ENCODE data around the gene IFI27L2.

IFI27L2 gene

DNA sequence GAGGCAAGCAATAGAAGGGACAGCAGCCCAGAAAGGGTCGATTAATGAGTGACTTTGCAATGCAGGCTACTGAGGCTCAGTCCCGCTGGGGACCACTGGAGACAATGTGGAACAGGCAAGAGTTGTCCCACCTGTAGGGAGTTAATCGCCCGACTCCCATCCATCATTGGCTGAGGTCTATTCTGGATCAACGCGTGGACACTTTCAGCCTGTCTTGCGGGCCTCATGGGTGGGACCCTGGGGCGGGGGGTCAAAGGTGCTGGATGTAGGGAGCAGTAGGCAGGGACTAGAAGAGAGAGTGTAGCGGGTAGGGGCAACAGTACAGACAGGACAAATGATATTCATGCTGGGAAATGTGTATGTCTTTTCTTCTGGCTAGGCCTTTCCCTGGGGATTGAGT lies 6.1 kb downstream of the IFI27L2 start:
- DNase-seq (ENCODE audit: low spot score), result no peak

DNA sequence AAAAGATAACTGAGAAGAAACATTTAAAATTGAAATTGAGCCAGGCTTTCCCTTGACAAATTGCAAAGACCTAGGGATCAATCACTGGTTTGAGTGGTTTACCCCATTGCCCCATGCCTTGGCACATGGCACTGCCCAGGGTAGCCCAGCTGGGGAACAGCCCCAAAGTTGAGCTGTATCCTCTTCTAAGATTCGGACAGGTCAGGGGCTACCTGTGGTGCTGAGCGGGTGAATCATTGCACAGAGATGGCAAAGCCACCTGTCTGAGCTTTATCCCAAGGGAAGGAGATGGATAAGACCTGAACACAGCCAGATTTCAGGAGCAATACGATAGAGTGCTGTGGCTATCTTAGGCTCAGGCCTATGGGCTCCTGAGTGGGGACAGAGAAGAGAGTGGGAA lies 7.0 kb downstream of the IFI27L2 start:
- DNase-seq (ENCODE audit: low spot score), result no peak

DNA sequence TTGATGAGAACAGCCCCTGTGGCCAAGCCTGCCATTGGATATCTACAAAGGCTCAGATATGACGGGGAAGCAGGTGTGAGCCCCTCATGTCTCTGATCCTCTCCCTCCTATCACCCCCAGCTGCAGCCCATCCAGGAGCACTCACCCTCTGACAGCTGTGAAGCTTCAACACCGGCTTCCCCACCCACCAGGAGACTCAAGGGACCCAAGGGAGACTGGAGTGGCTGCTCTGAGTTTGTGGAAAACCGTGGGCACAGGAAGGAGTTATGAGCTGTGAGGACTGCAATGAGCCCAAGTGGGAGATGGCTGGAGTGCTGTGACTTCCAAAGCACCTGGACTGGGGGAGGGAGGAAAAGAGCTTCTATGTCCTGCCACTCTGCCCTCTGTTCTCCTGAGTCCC lies 7.9 kb downstream of the IFI27L2 start:
- no peak for DNase-seq (ENCODE audit: low spot score)

DNA sequence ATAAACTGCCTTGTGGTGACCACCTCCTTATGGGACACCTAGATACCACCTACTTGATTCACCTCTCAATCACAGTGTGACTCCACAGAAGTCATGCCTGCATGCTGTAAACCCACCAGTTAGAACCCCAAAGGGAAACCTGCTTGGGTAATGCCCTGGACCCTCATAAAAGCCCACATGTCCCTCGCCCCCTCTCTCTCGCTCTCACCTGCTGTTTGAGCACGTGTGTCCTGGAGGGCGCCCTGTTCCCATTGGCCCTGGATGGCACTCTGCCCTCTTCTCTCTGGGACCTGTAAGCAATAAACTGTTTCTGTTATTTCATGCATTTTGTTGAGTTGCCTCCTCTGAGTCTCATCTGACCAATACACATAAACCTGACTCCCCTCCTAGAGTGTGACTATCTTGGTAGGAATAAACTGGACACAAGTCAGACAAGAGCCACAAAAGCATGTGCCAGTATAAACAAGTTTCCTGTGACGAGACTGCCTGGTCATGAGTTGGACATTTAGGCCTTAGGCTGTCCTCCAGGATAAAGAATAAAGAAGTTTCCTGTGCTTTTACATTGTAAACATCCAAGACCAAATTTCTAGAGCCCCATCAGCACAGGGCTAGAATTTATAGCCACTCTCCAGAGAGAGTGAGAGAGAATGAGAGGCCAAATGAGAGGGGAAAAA lies 8.6 kb downstream of the IFI27L2 start:
- DNase-seq (ENCODE audit: low spot score), result no peak

DNA sequence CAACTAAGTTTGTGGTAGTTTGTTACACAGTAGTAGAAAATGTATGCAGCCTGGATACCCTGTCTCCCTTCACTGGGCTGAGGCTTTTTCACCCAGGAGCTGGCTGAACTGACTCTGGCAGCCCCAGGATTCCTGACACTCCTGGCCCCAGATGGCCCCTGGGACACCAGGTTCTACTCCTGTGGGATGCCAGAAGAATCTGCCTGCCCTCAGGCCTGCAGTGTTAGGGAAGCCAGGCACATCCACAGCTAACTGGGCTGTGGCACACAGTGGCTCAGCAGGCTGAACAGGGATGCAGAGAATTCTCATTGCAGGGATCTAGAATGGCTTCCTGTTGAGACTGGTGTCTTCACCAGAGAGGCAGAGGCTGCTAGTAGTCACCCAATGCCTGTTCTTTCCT lies 10.3 kb downstream of the IFI27L2 start:
- no peak for DNase-seq (ENCODE audit: low spot score)

DNA sequence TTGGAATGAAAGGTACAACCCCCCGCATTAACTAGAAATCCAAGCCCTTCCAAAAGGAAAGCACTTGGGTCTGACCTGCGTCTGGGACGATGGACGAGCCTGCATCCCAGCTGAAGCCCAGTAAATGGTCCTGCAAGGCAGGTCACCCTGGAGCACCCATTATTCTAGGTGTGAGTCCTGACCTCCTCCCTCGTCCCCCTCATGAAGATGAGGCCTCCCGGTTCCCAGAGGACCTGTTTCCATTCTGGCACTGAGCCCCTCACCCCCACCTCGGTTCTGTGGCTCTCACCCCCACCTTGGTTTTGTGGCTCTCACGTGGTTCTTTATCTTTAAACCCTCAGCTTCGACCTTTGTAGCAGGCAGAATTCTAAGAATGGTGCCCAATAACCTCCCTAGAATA lies 11.5 kb downstream of the IFI27L2 start:
- no peak for DNase-seq (ENCODE audit: low spot score)

DNA sequence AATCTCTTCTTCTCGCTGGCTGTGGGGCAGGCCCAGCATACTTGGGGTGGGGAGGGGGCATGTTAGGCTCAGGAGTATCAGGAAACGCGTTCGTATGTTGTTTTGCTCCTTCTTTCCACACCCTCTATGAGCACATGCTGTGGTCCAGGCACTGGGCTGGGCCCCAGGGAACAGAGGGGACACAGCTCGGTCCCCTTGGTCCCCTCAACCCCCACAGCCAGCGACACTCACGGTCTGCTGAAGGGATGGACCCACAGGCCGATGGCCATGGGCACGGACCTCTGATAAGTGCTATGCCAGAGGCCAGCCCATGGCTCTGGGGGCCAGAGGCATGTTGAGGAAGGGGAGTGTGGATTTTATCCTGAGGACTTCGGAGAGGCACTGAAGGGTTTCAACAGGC lies 12.7 kb downstream of the IFI27L2 start:
- no peak for DNase-seq (ENCODE audit: low spot score)

DNA sequence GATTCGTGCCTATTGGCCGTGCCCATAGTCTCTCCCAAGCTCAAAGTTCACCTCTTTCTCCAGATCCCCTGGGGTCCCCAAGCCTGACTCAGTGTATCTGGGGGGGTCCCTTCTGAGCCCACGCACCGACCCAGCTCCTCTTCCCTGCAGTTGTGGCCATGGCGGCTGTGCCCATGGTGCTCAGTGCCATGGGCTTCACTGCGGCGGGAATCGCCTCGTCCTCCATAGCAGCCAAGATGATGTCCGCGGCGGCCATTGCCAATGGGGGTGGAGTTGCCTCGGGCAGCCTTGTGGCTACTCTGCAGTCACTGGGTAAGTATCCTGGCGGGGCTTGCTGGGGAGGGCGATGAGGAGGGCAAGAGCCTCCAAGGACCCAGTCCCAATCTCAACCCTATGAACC lies 13.8 kb downstream of the IFI27L2 start:
- no peak for DNase-seq (ENCODE audit: low spot score)

DNA sequence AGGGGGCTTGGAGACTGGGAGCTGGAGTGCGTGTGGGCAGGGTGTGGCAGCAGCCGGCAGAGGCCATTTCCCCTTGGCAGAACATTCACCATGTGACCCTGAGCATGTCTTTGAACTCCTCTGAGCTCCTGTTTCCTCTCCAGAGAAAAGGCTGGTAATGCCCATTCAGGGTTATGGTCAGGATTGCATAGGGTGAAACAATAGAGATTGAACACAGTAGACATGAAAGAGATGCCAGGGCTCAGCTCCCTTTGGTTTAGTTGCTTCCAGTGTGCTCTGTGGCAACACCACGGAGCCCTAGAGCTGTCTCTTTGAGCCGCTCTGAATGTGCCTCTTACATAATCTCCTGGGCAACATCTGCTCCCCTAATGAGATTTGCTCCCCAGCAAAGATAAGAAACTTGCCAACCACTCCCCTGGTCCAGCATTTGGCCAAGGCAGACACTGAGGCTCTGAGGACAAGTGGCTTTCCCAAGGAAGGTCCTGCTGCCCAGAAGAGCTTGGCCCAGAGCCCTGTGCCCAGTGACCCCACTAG lies 14.3 kb downstream of the IFI27L2 start:
- peak; percentile 62 for DNase-seq (ENCODE audit: low spot score)

DNA sequence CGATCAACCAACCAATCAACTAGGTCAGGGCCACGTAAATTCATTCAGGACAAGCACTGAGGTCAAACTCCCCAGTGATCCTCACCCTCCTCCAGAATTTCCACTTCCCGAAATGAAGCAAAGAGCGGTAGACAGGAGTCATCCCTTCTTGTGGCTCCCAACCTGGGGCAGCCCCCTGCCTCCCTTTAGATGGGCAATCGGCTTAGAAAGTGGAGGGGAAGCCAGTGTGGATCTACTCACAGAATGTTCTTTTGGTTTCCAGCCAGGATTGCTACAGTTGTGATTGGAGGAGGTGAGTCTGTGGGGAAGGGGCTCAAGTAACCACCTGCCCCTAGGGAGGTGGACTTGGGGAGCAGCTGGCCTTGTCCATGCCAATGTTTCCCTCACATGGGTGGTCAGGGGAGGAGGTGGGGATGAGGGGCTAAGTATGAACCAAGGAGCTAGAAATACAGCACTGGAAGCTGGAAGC lies 14.8 kb downstream of the IFI27L2 start:
- no peak for DNase-seq (ENCODE audit: low spot score)

DNA sequence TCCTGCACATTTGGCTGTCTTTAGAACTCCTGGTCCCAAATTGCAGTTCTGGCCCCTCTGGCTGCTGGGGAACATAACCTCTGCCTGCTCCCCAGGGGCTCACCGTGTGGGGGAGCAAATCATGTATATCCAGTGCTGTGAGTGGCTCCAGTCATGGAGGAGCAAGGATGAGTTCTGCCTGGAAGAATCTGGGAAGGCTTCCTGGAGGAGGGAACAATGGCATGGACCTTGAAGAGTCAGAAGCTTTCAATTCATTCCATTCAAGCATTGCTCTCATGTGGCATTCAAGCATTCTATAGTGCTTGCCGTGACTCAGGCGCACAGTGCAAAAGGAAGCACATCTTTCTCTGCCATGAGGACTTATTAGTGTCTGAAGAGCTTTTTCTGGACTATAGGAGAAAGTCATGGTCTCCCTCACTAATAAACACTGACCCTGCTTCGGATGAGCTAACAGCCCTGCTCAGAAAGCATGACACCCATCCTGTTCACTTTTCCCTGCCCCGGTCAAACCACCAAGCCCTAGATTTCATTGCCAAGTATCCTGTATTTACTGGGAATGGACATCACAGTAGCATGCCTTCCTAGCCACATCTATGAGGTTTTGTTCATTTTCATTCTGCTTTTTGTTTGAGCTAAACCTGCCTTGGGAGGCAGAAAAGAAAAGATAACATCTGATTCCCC lies 15.4 kb downstream of the IFI27L2 start:
- DNase-seq (ENCODE audit: low spot score), result no peak

DNA sequence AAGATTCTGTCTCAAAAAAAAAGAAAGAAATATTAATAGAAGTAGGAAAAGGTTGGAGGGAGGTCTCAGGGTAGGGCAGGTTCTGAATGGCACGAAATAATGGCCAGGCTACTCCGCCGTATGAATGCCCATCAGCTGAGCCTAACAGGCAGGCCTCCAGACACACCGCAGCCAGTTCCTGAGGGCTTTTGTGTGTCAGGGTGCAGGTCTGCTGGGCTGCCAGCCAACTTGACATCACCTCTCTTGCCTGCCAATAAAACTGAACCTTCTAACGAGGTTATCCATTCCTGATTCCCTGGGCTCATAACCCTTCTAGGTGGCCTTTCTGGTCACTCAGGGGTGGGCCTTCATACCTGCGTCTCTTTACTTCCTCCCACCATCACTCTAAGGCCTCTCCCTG lies 15.9 kb downstream of the IFI27L2 start:
- DNase-seq (ENCODE audit: low spot score), result no peak

DNA sequence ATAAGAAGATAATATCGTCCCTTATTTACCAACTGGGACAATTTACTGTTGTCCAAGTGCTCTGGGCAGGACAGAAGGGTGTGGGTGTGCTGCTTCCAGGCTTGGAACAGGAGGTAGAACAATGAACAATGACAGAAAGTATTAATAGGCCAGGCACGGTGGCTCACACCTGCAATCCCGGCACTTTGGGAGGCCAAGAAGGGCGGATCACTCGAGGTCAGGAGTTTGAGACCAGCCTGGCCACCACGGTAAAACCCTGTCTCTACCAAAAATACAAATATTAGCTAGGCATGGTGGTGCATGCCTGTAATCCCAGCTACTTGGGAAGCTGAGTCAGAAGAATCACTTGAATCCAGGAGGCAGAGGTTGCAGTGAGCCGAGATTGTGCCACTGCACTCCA lies 16.3 kb downstream of the IFI27L2 start:
- DNase-seq (ENCODE audit: low spot score), result no peak

DNA sequence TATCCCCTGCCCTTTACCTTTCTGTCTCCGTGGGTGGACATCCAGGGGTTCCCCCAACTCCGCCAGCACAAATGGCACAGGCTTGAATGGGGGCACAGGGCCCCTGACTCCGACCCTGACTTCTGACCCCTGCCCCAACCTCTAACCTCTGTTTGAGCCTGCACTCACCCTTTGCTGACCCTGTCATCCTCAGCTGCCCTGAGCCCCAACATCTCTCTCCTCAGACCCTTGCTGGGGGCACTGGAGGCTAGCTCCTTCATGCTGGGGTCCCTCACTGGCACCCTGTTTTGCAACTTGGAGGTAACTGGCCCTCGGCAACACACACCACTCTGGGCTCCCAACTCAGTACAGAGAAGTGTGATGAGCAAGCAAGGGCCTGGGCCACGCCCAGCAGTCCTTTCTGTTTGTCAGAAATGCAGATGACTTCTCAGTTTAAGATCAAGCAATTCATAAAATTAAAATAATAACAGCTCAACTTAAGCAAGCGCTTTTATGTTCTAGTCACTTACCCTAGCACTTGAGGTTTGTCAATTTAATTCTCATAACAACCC lies 16.8 kb downstream of the IFI27L2 start:
- DNase-seq (ENCODE audit: low spot score), result no peak

DNA sequence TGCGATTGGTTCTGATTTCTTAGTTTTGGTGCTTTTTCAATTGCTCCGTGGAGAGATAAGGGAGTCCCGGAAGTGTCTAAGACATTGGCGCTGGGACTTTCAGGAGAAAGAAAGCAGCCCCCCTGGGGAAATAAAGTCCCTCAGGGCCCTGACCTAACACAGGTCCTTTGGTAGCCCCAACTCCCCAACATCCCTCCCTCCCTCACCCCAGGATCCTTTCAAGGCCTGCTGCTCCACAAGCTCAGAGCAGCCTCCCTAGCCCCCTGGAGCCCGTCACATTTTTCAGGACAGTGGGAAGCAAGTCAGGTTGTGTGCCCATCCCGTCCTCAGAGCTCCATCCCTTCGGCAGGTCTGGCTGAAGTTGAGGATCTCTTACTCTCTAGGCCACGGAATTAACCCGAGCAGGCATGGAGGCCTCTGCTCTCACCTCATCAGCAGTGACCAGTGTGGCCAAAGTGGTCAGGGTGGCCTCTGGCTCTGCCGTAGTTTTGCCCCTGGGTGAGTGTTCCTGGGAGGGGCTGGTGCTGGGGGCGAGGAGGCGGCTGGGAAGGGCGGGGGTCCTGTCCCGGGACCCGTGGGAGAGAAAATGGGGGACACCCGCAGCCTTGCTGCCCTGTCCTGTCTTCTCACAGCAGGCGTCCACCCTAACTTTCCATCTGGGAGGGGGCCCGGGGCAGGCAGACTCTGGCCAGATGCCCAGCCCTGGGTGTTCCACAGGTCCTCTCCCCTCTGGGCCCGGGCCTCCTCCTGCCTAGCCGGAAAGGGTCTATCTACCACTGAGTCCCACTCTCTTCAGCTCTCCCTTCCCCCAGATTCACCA lies 17.9 kb downstream of the IFI27L2 start:
- DNase-seq (ENCODE audit: low spot score), result no peak

DNA sequence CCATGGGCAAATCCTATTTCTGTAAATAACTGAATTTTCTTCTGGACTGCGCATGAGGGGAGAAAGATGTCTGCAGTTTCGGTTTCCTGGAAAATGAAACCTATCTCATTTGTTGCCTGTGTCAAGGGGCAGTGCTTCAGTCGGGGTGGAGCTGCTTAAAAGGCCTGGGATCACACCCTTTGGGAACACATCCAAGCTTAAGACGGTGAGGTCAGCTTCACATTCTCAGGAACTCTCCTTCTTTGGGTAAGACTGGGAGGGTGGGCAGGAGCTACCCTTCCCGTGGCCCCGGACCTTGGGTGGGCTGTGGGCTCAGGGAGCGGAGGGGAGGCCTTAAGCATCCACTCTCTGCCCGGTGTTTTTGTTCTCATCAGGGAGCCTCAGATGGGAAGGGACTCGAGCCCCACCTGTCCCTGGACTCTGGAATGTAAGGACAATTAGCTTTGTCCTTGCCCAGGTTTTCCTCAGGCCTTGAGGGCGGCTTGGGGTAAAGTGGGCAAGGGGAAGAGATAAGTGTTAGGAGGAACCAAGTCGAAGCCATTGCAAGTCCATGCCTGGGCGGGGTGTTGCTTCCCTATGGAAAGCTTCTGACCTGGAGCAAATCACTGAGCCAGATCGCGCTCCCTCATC lies 18.7 kb downstream of the IFI27L2 start, which contains the start of gene IFI27:
TSS of gene IFI27 (plus strand) at position 185 of the 630 bp plus-strand sequence.
- no peak for DNase-seq (ENCODE audit: low spot score)

DNA sequence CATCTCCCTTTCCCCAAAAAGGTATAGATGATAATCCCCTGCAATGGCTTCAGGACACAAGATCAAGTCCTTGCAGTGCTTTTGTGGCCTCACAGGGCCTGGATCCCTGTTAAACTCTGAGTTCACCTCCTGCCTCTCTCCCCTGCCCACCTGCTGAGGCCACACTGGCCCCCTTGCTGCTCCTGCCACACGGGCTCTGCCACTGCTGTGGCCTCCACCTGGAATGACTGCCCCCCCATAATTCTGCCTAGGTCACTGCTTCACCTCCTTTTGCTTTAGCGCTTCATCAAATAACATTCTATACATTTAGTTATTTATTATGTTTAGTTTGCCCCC lies 19.5 kb downstream of the IFI27L2 start:
- DNase-seq (ENCODE audit: low spot score), result no peak

DNA sequence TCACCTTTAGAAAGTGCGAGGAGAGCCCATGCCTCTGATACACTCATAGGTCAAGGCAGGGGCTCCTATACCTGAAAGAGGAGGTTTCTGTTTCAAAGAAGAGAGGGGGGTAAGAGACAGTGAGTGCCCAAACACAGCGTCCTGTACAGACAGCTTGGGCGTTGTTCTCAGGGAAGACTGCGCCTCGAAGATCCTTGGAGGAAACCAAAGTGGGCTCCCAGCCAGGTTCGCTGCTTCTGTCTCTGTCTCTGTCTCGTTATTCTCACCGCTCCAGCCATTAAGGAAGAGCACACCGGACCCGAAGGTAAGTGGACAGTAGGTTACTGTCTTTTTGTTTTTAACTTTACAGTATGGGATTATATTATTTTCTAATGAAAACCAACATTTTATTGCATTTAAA lies 24.7 kb downstream of the IFI27L2 start:
- peak; percentile 12 for DNase-seq (ENCODE audit: low spot score)

DNA sequence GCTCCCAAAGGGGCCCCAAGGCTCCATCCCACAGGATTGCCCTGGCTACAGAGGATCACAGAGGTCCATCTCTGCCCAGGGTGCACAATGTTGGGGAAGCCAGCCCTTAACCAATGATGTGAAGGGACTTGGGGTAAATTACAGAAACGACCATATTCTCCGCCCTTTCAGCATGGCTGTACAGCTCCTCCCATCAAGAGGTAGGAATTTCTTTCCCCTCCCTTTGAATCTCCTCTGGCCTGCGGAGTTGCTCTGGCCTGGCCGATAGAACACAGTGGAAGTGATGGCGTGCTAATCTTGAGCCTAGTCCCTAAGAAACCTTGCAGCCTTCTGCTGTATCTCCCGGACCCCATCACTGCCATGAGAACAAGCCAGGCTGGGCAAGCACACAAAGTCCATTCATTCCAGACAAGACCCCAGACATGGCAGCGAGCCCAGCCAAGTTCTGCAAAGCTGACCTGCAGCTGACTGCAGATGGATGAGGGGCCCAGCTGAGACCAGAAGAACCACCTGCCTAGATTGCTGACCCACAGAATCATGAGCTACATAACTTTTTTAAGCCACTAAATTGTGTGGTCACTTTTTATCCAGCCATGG lies 25.8 kb downstream of the IFI27L2 start:
- DNase-seq (ENCODE audit: low spot score), result no peak

DNA sequence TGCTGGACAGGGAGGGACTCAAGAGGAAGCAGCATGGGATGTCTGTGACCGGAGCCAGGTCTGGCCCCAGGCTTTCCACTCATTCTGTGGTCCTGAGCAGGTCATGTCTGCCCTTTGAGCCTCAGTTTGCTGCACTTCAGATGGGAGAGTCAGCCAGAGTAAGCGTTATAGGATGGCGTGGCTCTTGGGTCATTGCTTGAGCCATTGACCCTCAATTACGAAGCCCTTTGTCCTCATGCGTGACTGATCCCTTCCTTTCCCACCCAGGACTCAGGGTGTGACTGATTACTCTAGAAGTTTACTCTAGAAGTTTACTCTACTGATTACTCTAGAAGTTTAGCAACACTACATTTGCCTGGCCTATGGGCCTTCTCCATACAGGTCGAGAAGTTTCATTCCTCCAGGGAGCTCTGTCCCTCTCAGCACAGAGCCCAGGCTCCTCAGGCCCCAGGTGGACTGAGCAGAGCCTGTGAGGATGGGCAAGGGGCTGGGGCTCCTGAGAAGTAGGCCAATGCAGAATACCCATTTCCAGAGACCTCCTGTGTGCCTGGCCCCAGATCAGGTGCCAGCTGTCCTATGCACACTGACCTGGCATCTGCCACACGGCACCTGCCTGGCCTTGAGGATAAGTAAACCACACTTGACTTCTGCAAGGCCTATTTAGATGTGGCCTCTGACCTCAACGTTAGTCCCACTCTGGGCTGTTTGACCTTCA lies 26.5 kb downstream of the IFI27L2 start:
- DNase-seq (ENCODE audit: low spot score), result no peak

DNA sequence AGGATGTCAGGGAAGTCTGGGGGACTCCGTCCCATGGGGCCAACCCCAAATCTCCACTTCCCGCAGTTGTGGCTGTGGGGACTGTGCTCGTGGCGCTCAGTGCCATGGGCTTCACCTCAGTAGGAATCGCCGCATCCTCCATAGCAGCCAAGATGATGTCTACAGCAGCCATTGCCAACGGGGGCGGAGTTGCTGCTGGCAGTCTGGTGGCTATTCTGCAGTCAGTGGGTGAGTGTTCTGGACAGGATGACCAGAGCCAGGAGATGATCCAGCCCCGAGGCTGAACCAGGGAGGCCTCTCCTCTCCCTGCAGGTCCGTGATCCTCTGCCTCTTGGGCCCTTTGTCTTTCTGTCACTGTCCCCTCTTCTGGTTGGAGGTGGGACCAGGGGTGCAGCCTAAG lies 27.7 kb downstream of the IFI27L2 start:
- no peak for DNase-seq (ENCODE audit: low spot score)
